HL-60 (cell line): Measurements from ENCODE around the gene SPATA22.

Experiments
- CTCF ChIP-seq: IDR thresholded peaks from one replicate; pipeline ENCODE4 v1.5.1; 2011; ENCODE audit warnings: low read length, control low read depth, inconsistent platforms; ENCODE audit not compliant: insufficient read depth
- POLR2AphosphoS5 ChIP-seq: IDR thresholded peaks from 2 replicates; pipeline ENCODE4 v1.6.1; 2012; ENCODE audit warnings: low read depth
- REST ChIP-seq: IDR thresholded peaks from 2 replicates; pipeline ENCODE4 v1.6.1; 2012; ENCODE audit warnings: low read depth; ENCODE audit not compliant: insufficient replicate concordance

GRCh38 chr17:3512505-3513171 lies 41.0 kb upstream of the SPATA22 start:
- TF ChIP-seq CTCF: no peak
- no peak for TF ChIP-seq POLR2AphosphoS5
- no peak for TF ChIP-seq REST
